ENCODE results near the gene ERC1. TPM values are rescaled to one million over a fixed set of nuclear protein-coding genes. Genes with fewer than 3 reads are reported as not detected.

The ERC1 gene
- total RNA-seq, 4 donors from 2014 or later: 23.5 to 74.8 (median 57.0) TPM

GRCh38 chr12:1280059-1280458, 289.0 kb downstream of the ERC1 start:
- intact Hi-C loops (cut with DNase I; ENCODE audit: low total_unique reads): no loop called here
- WGBS, 2 donors (ENCODE audit: low coverage in 1 of 2): 87 to 97% methylated on average over 3 to 5 of the region's 5 CpGs

GRCh38 chr12:1281683-1282366, 290.8 kb downstream of the ERC1 start:
- DNase-seq: no peak
- intact Hi-C loops (cut with DNase I; ENCODE audit: low total_unique reads): no loop called here
- Histone ChIP-seq H3K36me3 (no peaks in the 10 kb centered on the region), H3K27me3 (no peaks in the 10 kb centered on the region), H3K27ac (peak overlapping the region; percentile 28 to 70 (median 62)), H3K4me1 (peaks cover 0 to 12% (median 1%) of the 10 kb centered on the region in 4 donors), H3K9me3 (no peaks in the 10 kb centered on the region), H3K4me3 (no peak overlapping the region)
- in situ Hi-C loops (cut with MboI; ENCODE audit: low pct_ligation_motif_present in 1 of 4, low pct_unique_long_range_greater_than_20kb in 1 of 4, low sequenced_read_pairs in 3 of 4): no loop called here
- WGBS, 2 donors (ENCODE audit: low coverage in 1 of 2): 77 to 82% methylated on average over 7 of the region's 7 CpGs
- no peak for TF ChIP-seq POLR2AphosphoS5 (IDR thresholded peaks at IDR 0.05)
- TF ChIP-seq CTCF (IDR thresholded peaks at IDR 0.05): no peak
- TF ChIP-seq POLR2A (IDR thresholded peaks at IDR 0.05): no peak
- TF ChIP-seq EP300 (IDR thresholded peaks at IDR 0.05; ENCODE audit: low read depth): no peak

More at GRCh38 chr12:1280059-1280458, 289.0 kb downstream of the ERC1 start:
- no peaks in the 10 kb centered on the region for H3K36me3 ChIP-seq
- no peak for DNase-seq
- H3K4me1 ChIP-seq: peaks cover 0 to 12% (median 1%) of the 10 kb centered on the region in 4 donors
- TF ChIP-seq POLR2A (IDR thresholded peaks at IDR 0.05) (no peak), CTCF (IDR thresholded peaks at IDR 0.05) (no peak), POLR2AphosphoS5 (IDR thresholded peaks at IDR 0.05) (no peak), EP300 (IDR thresholded peaks at IDR 0.05; ENCODE audit: low read depth) (no peak)
- no peaks in the 10 kb centered on the region for H3K9me3 ChIP-seq
- in situ Hi-C loops (cut with MboI; ENCODE audit: low pct_ligation_motif_present in 1 of 4, low pct_unique_long_range_greater_than_20kb in 1 of 4, low sequenced_read_pairs in 3 of 4): no loop called here
- no peaks in the 10 kb centered on the region for H3K27me3 ChIP-seq
- H3K27ac ChIP-seq: no peak overlapping the region
- no peak overlapping the region for H3K4me3 ChIP-seq

- H3K27ac ChIP-seq: peak overlapping the region; percentile 28 to 70 (median 62)
- H3K9me3 ChIP-seq: no peaks in the 10 kb centered on the region
- H3K36me3 ChIP-seq: no peaks in the 10 kb centered on the region
- in situ Hi-C loops (cut with MboI; ENCODE audit: low pct_ligation_motif_present in 1 of 4, low pct_unique_long_range_greater_than_20kb in 1 of 4, low sequenced_read_pairs in 3 of 4) (no loop called here), intact Hi-C loops (cut with DNase I; ENCODE audit: low total_unique reads) (no loop called here)
- no peak overlapping the region for H3K4me3 ChIP-seq
- no peak for TF ChIP-seq CTCF (IDR thresholded peaks at IDR 0.05)
- peak in 1 of 3 donors; percentile 11 for TF ChIP-seq POLR2AphosphoS5 (IDR thresholded peaks at IDR 0.05)
- 76 to 84% methylated on average over 3 to 5 of the region's 5 CpGs for WGBS, 2 donors (ENCODE audit: low coverage in 1 of 2)
- peaks cover 0 to 12% (median 1%) of the 10 kb centered on the region in 4 donors for H3K4me1 ChIP-seq
- H3K27me3 ChIP-seq: no peaks in the 10 kb centered on the region
- peak; percentile 13 for DNase-seq
Observed at GRCh38 chr12:1282670-1283315, 291.8 kb downstream of the ERC1 start.

- WGBS, 2 donors (ENCODE audit: low coverage in 1 of 2): 81 to 83% methylated on average over 2 of the region's 2 CpGs
- Histone ChIP-seq H3K27me3 (no peaks in the 10 kb centered on the region), H3K36me3 (no peaks in the 10 kb centered on the region), H3K4me3 (no peak overlapping the region), H3K27ac (peak overlapping the region; percentile 28 to 70 (median 62)), H3K4me1 (peaks cover 0 to 12% (median 1%) of the 10 kb centered on the region in 4 donors), H3K9me3 (no peaks in the 10 kb centered on the region)
- in situ Hi-C loops (cut with MboI; ENCODE audit: low pct_ligation_motif_present in 1 of 4, low pct_unique_long_range_greater_than_20kb in 1 of 4, low sequenced_read_pairs in 3 of 4): no loop called here
- intact Hi-C loops (cut with DNase I; ENCODE audit: low total_unique reads): no loop called here
- TF ChIP-seq POLR2A (IDR thresholded peaks at IDR 0.05): no peak
- TF ChIP-seq EP300 (IDR thresholded peaks at IDR 0.05; ENCODE audit: low read depth): no peak
- no peak for TF ChIP-seq POLR2AphosphoS5 (IDR thresholded peaks at IDR 0.05)
- TF ChIP-seq CTCF (IDR thresholded peaks at IDR 0.05): no peak
- no peak for DNase-seq
Observed at GRCh38 chr12:1283316-1283715, 292.3 kb downstream of the ERC1 start.
